ENCODE data around the gene TEKTIP1. TPM values are rescaled to one million over a fixed set of nuclear protein-coding genes. Genes with fewer than 3 reads are reported as not detected.

The TEKTIP1 gene
- total and polyA plus RNA-seq, 2 donors (not counting 1 experiment from before 2014, with no cell fraction given) = 6.3 to 17.3 TPM

GRCh38 chr19:3499738-3500428 lies 39.1 kb upstream of the TEKTIP1 start:
- no peaks in the 10 kb centered on the region for H4K20me1 ChIP-seq (ENCODE audit: control insufficient read depth, insufficient read depth, low read length, poor library complexity, severe bottlenecking)
- H3K27me3 Mint-ChIP-seq = no peaks in the 10 kb centered on the region
- H3K4me2 ChIP-seq (replicated peaks; ENCODE audit: low read depth, low read length, poor library complexity, severe bottlenecking) = peak overlapping the region; percentile 88
- peak overlapping the region; percentile 84 to 95 (median 89) for H3K4me3 ChIP-seq (ENCODE audit: control extremely low read depth in 1 of 5, extremely low read depth in 1 of 5, insufficient read depth in 1 of 5, low read depth in 2 of 5, low read length in 4 of 5)
- ATAC-seq (ENCODE audit: low read depth) (no peak), DNase-seq (peak; percentile 42)
- ChIA-PET CTCF (interaction anchor here (1.2 kb wide), 1 partner anchor 65 kb away, joined by 6 read pairs; no protein-coding TSS in a partner anchor), POLR2A (no interaction called here)
- H3K9me3 Mint-ChIP-seq (ENCODE audit: insufficient read depth) = no peaks in the 10 kb centered on the region
- intact Hi-C loops (cut with micrococcal nuclease) = loop anchor here (1.0 to 10.0 kb wide), 4 partner anchors 65 to 975 kb away; partner anchors contain the start of genes CACTIN, HDGFL2 and NCLN
- no peaks in the 10 kb centered on the region for H3K9me3 ChIP-seq (ENCODE audit: control extremely low read depth in 1 of 3, control insufficient read depth in 2 of 3, insufficient read depth in 1 of 3, low read length in 2 of 3)
- 11% methylated on average over 13 of the region's 18 CpGs for WGBS (ENCODE audit: insufficient coverage)
- H3K4me1 Mint-ChIP-seq = peaks cover 22% of the 10 kb centered on the region
- H3K27ac ChIP-seq (ENCODE audit: low read length in 2 of 2) = peak overlapping the region; percentile 93 to 96
- H3K4me1 ChIP-seq (ENCODE audit: control insufficient read depth in 2 of 2, insufficient read depth in 2 of 2, low read length in 2 of 2) = peaks cover 10 to 15% of the 10 kb centered on the region in 2 donors
- no peaks in the 10 kb centered on the region for H3K27me3 ChIP-seq (replicated peaks in 1 of 4; ENCODE audit: control extremely low read depth in 1 of 4, control insufficient read depth in 3 of 4, insufficient read depth in 4 of 4, low read length in 3 of 4)
- H2AFZ ChIP-seq (ENCODE audit: insufficient read depth, low read depth, low read length, poor library complexity, severe bottlenecking) = peak overlapping the region; percentile 86
- TF ChIP-seq, protein P1, sequence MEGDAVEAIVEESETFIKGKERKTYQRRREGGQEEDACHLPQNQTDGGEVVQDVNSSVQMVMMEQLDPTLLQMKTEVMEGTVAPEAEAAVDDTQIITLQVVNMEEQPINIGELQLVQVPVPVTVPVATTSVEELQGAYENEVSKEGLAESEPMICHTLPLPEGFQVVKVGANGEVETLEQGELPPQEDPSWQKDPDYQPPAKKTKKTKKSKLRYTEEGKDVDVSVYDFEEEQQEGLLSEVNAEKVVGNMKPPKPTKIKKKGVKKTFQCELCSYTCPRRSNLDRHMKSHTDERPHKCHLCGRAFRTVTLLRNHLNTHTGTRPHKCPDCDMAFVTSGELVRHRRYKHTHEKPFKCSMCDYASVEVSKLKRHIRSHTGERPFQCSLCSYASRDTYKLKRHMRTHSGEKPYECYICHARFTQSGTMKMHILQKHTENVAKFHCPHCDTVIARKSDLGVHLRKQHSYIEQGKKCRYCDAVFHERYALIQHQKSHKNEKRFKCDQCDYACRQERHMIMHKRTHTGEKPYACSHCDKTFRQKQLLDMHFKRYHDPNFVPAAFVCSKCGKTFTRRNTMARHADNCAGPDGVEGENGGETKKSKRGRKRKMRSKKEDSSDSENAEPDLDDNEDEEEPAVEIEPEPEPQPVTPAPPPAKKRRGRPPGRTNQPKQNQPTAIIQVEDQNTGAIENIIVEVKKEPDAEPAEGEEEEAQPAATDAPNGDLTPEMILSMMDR (IDR thresholded peaks at IDR 0.05) = no peak
- no peak for TF ChIP-seq EZH2 (IDR thresholded peaks at IDR 0.05; ENCODE audit: borderline replicate concordance, insufficient read depth, low read depth, low read length, poor library complexity, severe bottlenecking)
- peaks cover 36% of the 10 kb centered on the region for H3K79me2 ChIP-seq (ENCODE audit: control insufficient read depth, insufficient read depth, low read length)
- H3K36me3 ChIP-seq (replicated peaks in 1 of 2; ENCODE audit: control extremely low read depth in 1 of 2, control insufficient read depth in 1 of 2, extremely low read depth in 1 of 2, insufficient read depth in 2 of 2, low read length in 1 of 2) = peaks cover 0 to 15% of the 10 kb centered on the region in 2 experiments
- peak overlapping the region; percentile 84 for H3K9ac ChIP-seq (ENCODE audit: low read length)
- peak overlapping the region; percentile 93 for H3K4me3 Mint-ChIP-seq
- H3K27ac Mint-ChIP-seq = peak overlapping the region; percentile 95

Data from B cell (primary cell).